LoVo (cell line): ENCODE measurements around the gene CACNA2D3.

ENCODE experiments used
- DNase-seq: peaks from one replicate; pipeline ENCODE4 v3.0.0-alpha.2; 2016; ENCODE audit warnings: low spot score

The CACNA2D3 gene

DNA sequence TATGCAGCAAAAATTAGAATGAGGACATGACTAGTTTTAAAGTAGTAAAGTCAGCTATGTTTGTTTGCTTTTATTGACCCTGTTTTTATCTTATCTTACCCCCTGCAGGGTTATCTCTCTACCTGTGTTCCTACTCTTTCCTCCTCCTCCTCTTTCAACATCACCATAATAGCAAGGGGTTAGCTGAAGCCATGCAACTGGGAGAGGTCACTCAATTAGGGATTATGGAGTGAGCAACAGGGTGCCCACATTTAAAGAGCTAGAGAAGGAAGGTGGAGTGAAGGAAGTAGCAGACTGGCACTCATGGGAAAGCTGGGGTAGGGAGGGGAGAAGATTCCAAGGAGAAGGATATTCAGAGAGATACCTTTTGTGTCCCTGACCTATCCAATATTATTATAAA is 679.6 kb downstream of the CACNA2D3 start:
- no peak for DNase-seq

GRCh38 chr3:54810401-54810800 is 688.0 kb downstream of the CACNA2D3 start:
- DNase-seq: no peak

DNA sequence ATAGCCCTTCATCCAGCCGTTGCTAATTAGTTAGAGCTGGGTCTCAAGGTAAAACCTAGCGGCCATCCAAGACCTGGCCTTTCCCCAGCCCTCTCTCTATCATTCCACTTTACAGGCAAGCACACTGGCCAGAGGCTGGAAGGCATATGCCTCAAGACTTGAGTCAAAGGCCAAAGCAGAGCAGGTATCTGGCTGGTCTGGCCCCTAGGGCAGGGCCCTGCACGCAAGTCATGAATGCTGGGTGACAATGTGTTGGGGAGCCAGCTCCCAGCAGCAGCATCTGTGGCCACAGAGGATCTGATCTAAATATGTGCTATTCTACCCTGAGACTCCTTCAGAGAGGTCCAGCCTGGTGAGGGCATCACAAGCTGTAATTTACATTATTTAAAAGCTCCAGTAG is 691.9 kb downstream of the CACNA2D3 start:
- DNase-seq: no peak

GRCh38 chr3:54817628-54818027 is 695.3 kb downstream of the CACNA2D3 start:
- no peak for DNase-seq

DNA sequence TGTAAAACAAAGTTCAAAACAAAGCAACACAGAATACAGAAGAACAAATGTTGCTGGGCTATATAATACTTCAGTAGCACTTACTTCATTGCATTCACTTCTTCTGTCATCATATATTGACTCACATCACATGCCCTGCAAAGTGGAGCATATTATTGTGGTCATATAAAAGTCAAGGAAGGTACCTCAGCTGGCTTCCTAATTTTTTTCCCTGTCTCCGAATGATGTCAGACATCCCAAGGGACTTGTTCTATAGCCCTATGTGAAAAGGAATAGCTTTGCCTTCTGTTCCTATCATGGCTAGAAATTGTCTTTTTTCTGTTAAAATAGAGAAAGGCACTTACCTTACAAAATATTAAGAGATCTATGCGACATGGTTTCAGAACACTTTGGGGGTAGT is 696.1 kb downstream of the CACNA2D3 start:
- no peak for DNase-seq

DNA sequence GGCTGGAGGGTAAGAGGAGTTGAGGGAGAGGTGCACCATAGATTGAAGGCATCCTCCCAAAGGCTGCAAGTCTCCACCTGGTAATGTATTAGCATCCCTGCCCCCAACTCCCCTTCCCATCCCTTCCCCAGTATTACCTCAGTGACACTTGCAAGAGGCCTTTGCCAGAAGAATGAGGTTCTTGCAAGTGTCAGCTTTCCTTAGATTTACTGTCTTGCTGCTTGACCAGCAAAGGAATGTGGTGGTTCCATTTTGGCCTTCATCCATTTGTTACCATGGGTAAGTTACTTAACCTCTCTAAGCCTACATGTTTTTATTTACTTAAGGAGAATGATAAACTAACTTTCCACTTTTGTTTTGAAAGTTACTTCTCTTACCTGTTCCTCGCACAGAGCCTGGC is 696.6 kb downstream of the CACNA2D3 start:
- no peak for DNase-seq

DNA sequence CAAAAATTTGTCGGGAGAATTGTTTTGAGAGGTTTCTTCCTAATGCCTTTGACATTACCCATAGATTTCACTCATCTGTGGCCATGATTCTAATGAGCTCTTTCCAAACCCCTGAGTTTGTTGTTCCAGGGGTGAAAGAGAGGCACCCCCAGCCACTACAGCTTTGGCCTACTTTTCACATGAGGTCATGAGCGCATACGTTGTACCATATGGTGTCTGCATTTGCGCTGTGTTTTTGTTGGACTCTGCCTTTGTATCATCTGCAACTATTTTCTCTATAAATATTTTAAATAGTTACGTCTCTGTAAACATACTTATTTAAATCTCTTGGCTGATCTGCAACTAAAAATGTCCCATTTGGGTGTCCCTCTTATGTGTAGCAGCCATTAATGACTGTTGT is 697.6 kb downstream of the CACNA2D3 start:
- no peak for DNase-seq

GRCh38 chr3:54822206-54822605 is 699.9 kb downstream of the CACNA2D3 start:
- no peak for DNase-seq

GRCh38 chr3:54826251-54826691 is 703.9 kb downstream of the CACNA2D3 start:
- DNase-seq: no peak

GRCh38 chr3:54827056-54827687 is 704.8 kb downstream of the CACNA2D3 start:
- no peak for DNase-seq

- DNase-seq: no peak
These were observed 705.4 kb downstream of the CACNA2D3 start for GRCh38 chr3:54827776-54828175.

DNA sequence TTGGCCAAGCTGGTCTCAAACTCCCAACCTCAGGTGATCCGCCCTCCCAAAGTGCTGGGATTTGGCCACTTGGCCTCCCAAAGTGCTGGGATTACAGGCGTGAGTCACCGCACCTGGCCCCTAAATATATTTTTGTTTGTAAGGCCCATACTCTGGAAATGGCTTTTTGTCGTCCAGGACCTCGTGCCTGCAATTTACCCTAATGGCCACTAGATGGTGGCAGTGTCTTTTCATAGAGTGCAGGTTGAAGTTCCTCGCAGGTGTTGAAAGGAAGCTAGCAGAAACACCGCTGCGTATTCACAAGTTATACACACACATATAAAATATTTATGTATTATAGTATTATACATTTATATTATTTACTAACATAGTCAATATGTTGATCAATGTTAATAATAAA is 708.3 kb downstream of the CACNA2D3 start:
- DNase-seq: no peak

GRCh38 chr3:54831112-54831511 is 708.8 kb downstream of the CACNA2D3 start:
- DNase-seq: no peak

DNA sequence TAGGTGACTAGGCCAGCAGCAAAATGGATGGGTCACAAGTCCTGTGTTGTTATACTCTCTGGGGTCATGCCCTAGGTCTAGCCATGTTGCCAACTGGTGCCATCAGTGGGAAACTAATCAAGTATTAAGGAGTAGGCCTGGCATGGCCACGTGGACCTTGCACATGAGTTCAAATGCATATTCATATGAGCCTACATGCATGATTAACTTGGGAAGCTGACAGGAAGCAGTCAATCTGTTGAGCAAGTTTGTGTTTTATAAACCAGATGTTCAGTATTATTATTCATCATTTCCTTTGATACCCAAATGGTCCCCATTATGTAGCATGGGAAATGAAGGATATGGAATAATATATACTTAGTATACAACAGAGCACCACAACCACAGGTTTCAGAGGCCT is 710.5 kb downstream of the CACNA2D3 start:
- DNase-seq: no peak

DNA sequence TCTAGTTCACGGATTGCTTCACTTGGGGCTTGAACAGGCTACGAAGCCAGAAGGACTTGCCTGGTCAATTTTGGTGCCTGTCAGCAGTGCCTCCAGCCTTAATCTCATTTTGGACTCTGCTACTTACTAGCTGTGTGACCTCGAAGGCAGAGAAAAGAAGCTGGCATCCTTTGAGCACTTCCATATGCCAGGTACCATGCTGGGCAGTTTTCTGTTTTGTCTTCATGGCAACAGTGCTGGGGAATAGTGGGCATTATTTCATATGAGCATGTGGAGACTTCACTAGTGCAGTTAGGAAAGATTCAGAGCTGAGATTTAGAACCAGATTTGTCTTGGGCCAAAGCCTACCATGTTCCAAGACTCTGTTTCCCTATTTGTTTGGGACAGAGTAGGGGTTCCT is 713.3 kb downstream of the CACNA2D3 start:
- DNase-seq: no peak

- DNase-seq: no peak
These were observed 714.5 kb downstream of the CACNA2D3 start for GRCh38 chr3:54836871-54837270.

GRCh38 chr3:54837964-54838363 is 715.6 kb downstream of the CACNA2D3 start:
- no peak for DNase-seq

DNA sequence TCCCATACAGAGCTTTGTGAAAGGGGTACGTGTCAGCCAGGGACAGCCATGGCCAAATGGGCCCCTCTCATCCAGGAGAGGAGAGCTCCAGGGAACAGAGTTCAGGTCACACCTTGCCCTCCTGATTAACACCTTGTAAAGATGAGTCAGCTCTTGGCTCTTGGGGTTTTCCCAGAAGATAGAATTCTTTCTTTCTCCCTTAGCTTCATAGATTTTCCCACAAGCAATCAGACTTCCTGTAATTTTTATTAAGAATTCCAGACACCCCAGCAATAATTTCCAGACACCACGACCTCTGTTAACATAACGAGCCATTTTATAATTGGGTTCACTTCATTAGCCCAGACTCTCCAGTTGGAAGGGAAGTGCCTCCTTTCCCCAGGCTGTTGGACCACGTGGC is 719.1 kb downstream of the CACNA2D3 start:
- no peak for DNase-seq

DNA sequence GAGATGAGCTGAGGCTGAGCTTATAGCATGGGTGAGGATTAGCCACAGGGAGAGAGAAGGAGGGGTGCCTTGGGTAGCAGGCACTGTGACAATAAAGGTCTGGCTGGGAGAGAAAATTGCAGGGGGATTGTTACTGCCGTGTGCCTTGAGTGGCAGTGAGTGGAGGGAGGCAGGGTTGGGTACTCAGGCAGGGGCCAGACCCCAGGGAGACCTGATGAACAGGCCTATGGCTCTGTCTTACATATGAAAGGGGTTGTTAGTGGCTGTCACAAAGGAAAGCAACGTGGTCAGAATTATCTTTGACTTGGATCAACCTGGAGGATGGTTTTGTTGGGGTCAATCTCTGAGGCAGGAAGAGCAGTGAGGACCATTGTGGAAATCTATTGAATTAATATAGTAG is 721.0 kb downstream of the CACNA2D3 start:
- no peak for DNase-seq

GRCh38 chr3:54844211-54844610 is 721.9 kb downstream of the CACNA2D3 start:
- DNase-seq: no peak

- no peak for DNase-seq
These were observed 722.7 kb downstream of the CACNA2D3 start for GRCh38 chr3:54845011-54845410.

- no peak for DNase-seq
These were observed 723.2 kb downstream of the CACNA2D3 start for GRCh38 chr3:54845551-54845950.

DNA sequence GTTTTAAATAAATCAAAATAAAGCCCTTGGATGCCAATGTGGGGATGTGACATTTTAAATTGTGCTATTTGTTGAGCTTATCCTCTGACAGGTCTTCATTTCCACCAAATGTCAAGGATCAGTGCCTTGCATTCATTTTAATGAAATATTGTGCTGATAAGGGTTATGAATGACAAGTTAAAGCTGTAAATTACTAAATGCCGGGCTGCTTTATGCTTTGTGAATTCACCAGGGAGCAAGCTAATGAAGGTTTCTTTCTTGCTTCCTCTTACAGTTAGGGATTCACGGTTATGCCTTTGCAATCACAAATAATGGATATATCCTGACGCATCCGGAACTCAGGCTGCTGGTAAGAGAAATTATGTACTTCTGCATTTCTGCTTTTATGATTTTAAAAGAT is 723.8 kb downstream of the CACNA2D3 start:
- DNase-seq: no peak

DNA sequence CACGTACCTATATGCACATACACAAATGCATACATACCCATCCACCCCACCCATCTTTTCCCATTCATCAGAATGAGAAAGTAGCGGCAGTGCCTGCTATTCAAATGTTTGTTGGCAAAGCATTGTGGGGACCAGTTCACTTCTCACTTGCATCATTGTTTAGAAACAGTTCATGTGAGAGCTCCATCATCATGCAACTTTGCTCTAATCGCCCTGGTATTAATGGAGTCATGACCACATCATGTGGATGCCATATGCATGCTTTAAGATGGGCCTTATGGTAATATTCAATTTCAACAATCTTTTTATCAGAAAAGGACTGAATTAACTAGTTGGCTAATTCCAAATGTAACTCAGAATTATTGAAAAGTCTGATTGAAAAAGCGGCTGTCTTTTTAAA is 725.0 kb downstream of the CACNA2D3 start:
- no peak for DNase-seq

DNA sequence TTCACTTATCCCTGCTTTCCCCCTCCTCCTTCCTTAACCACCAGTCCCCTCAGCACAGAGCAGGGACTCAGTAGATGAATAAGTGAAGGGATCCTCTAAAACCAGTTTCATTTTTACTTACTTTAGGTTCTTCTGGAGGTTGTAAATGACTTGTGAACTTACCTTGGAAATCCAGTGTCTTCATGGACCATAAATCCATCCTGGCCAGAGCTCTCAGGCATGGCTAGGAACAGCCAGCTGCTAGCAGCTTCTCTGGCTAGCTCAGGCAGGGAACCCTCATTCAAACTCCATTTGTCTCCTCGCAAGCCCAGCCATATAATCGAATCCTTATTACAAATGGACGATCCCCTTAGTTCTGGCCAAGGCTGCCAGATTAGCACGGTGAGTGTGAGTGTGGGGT is 727.0 kb downstream of the CACNA2D3 start:
- DNase-seq: no peak
